ENCODE measurements around the gene FMNL2.

Gene FMNL2

DNA sequence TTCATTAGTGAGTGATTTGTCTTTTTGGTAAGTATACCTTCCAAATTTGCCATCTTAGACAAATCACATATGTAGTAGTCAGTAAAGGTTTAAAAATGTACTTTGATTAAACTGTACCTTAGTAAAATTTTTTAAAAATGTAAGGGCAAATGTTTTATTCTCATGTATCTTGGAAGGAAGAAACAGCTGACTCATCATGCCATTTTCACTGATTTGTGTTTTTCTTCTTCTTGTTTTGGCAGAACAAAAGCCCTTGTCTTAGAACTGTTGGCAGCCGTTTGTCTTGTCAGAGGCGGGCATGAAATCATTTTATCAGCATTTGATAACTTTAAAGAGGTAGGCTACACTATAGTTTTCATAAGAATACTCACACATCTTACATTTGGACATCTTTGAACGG lies 245.7 kb downstream of the FMNL2 start:
- TF ChIP-seq, protein P1, sequence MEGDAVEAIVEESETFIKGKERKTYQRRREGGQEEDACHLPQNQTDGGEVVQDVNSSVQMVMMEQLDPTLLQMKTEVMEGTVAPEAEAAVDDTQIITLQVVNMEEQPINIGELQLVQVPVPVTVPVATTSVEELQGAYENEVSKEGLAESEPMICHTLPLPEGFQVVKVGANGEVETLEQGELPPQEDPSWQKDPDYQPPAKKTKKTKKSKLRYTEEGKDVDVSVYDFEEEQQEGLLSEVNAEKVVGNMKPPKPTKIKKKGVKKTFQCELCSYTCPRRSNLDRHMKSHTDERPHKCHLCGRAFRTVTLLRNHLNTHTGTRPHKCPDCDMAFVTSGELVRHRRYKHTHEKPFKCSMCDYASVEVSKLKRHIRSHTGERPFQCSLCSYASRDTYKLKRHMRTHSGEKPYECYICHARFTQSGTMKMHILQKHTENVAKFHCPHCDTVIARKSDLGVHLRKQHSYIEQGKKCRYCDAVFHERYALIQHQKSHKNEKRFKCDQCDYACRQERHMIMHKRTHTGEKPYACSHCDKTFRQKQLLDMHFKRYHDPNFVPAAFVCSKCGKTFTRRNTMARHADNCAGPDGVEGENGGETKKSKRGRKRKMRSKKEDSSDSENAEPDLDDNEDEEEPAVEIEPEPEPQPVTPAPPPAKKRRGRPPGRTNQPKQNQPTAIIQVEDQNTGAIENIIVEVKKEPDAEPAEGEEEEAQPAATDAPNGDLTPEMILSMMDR (IDR thresholded peaks at IDR 0.05; ENCODE audit: low read depth, low read length, missing control alignments): no peak
- H3K27ac ChIP-seq: no peak overlapping the region

DNA sequence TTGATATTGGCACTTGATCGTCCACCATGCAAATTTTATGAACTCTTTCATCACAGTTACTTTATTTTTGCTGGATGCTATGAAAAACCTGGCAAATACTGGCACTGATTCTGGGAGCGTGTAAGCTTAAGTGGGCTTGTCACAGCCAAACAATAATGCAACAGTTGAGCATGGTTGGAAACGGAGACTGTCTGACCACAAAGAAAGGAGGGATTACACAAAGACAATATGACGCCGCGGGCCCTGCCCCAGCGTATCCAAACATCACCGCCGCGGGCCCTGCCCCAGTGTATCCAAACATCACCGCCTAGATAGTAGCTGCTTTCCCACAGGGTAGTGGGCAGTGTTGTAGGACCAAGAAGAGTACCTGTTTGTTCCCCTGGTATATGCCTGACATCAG lies 246.4 kb downstream of the FMNL2 start:
- in situ Hi-C loops (cut with HindIII; ENCODE audit: low pct_ligation_motif_present, low sequenced_read_pairs): no loop called here
- TF ChIP-seq, protein P1 (IDR thresholded peaks at IDR 0.05; ENCODE audit: low read depth, low read length, missing control alignments): no peak
- Histone ChIP-seq H3K4me3 (ENCODE audit: low read depth, low read length) (no peak overlapping the region), H3K27me3 (replicated peaks) (no peaks in the 10 kb centered on the region), H3K27ac (no peak overlapping the region), H3K36me3 (replicated peaks) (no peaks in the 10 kb centered on the region)
- no peak for DNase-seq

More for the DNA sequence above, 245.7 kb downstream of the FMNL2 start:
- in situ Hi-C loops (cut with HindIII; ENCODE audit: low pct_ligation_motif_present, low sequenced_read_pairs): no loop called here
- H3K4me3 ChIP-seq (ENCODE audit: low read depth, low read length): no peak overlapping the region
- H3K36me3 ChIP-seq (replicated peaks): no peaks in the 10 kb centered on the region
- DNase-seq: no peak
- no peaks in the 10 kb centered on the region for H3K27me3 ChIP-seq (replicated peaks)

DNA sequence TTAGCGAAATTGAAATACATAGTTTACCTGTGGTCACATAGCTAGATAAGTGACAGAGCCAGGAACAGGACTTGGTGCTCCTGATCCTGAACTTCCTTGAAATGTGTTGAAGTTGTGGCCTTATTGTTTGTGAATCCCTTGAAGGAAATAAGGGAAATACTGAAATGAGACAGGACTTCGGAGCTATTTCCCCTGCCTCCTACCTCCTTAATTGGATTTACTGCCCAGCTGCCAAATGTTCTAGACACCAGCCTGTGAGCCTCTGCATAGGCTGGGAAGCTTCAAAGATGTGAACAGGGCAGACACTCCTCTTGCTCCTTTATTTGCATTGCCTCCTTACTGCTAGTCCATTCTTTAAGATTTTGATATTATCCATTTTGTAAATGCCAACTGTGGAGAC lies 247.1 kb downstream of the FMNL2 start:
- Histone ChIP-seq H3K36me3 (replicated peaks) (no peaks in the 10 kb centered on the region), H3K27ac (no peak overlapping the region), H3K4me3 (ENCODE audit: low read depth, low read length) (no peak overlapping the region), H3K27me3 (replicated peaks) (no peaks in the 10 kb centered on the region)
- in situ Hi-C loops (cut with HindIII; ENCODE audit: low pct_ligation_motif_present, low sequenced_read_pairs): no loop called here
- DNase-seq: no peak
- TF ChIP-seq, protein P1 (IDR thresholded peaks at IDR 0.05; ENCODE audit: low read depth, low read length, missing control alignments): no peak

- no peak for DNase-seq
- H3K27ac ChIP-seq: no peak overlapping the region
- H3K36me3 ChIP-seq (replicated peaks): no peaks in the 10 kb centered on the region
- TF ChIP-seq, protein P1 (IDR thresholded peaks at IDR 0.05; ENCODE audit: low read depth, low read length, missing control alignments): no peak
- H3K27me3 ChIP-seq (replicated peaks): no peaks in the 10 kb centered on the region
- no peak overlapping the region for H3K4me3 ChIP-seq (ENCODE audit: low read depth, low read length)
- in situ Hi-C loops (cut with HindIII; ENCODE audit: low pct_ligation_motif_present, low sequenced_read_pairs): no loop called here
Measured at GRCh38 chr2:152583512-152584229, 248.7 kb downstream of the FMNL2 start.

GRCh38 chr2:152584301-152584700 lies 249.3 kb downstream of the FMNL2 start:
- TF ChIP-seq, protein P1 (IDR thresholded peaks at IDR 0.05; ENCODE audit: low read depth, low read length, missing control alignments): no peak
- no peak for DNase-seq
- no peak overlapping the region for H3K27ac ChIP-seq
- no peaks in the 10 kb centered on the region for H3K27me3 ChIP-seq (replicated peaks)
- in situ Hi-C loops (cut with HindIII; ENCODE audit: low pct_ligation_motif_present, low sequenced_read_pairs): no loop called here
- H3K36me3 ChIP-seq (replicated peaks): no peaks in the 10 kb centered on the region
- H3K4me3 ChIP-seq (ENCODE audit: low read depth, low read length): no peak overlapping the region

Data from brain microvascular endothelial cell (primary cell).